Naive B cell (primary cell): ENCODE data around the gene CAPN15. TPM values are rescaled to one million over a fixed set of nuclear protein-coding genes. Genes with fewer than 3 reads are reported as not detected.

ENCODE experiments used
- ATAC-seq, 2 donors: fragments of 150-1000 bp; cut with Tn5 transposase; 2 replicates each; pipeline ENCODE4 v1.10.0; 2021; ENCODE audit warnings: low read depth in 2 of 2, mild to moderate bottlenecking in 2 of 2, moderate library complexity in 2 of 2
- DNase-seq: peaks from one replicate; pipeline ENCODE4 v3.0.0; 2022
- H3K27ac Mint-ChIP-seq, 6 donors: one replicate each; pipeline ENCODE4 v1.8.0; 2020 to 2022; ENCODE audit warnings: mild to moderate bottlenecking in 6 of 6, mixed read lengths in 6 of 6, moderate library complexity in 5 of 6, inconsistent platforms in 2 of 6
- H3K27me3 Mint-ChIP-seq, 3 donors: one replicate each; pipeline ENCODE4 v1.8.0; 2021 to 2022; ENCODE audit warnings: mixed read lengths in 3 of 3, mild to moderate bottlenecking in 1 of 3
- H3K36me3 Mint-ChIP-seq, 2 donors: one replicate each; pipeline ENCODE4 v1.8.0; 2020 to 2022; ENCODE audit warnings: mixed read lengths in 2 of 2, inconsistent platforms in 1 of 2, mild to moderate bottlenecking in 1 of 2
- H3K4me1 Mint-ChIP-seq, 3 donors: one replicate each; pipeline ENCODE4 v1.8.0; 2020 to 2022; ENCODE audit warnings: mixed read lengths in 3 of 3, inconsistent platforms in 1 of 3, mild to moderate bottlenecking in 1 of 3, moderate library complexity in 1 of 3
- H3K4me3 Mint-ChIP-seq, 8 donors: one replicate each; pipeline ENCODE4 v1.8.0; 2020 to 2022; ENCODE audit warnings: mild to moderate bottlenecking in 8 of 8, mixed read lengths in 8 of 8, moderate library complexity in 8 of 8, inconsistent platforms in 2 of 8
- H3K9me3 Mint-ChIP-seq, 7 donors: one replicate each; pipeline ENCODE4 v1.8.0; 2020 to 2022; ENCODE audit warnings: mixed read lengths in 7 of 7, mild to moderate bottlenecking in 5 of 7, inconsistent platforms in 2 of 7, moderate library complexity in 1 of 7
- polyA plus RNA-seq, 6 donors: library from polyadenylated mRNA; unstranded; fragments of 300-500 nt; fragmentation: Illumina TruSeq; gene quantifications; one replicate each; pipeline ENCODE4 v1.2.3, GENCODE V29; 2021; ENCODE audit warnings: low read depth in 6 of 6

CAPN15 gene
- polyA plus RNA-seq, 6 donors from 2014 or later = 4.3 to 11.0 (median 5.0) TPM

DNA sequence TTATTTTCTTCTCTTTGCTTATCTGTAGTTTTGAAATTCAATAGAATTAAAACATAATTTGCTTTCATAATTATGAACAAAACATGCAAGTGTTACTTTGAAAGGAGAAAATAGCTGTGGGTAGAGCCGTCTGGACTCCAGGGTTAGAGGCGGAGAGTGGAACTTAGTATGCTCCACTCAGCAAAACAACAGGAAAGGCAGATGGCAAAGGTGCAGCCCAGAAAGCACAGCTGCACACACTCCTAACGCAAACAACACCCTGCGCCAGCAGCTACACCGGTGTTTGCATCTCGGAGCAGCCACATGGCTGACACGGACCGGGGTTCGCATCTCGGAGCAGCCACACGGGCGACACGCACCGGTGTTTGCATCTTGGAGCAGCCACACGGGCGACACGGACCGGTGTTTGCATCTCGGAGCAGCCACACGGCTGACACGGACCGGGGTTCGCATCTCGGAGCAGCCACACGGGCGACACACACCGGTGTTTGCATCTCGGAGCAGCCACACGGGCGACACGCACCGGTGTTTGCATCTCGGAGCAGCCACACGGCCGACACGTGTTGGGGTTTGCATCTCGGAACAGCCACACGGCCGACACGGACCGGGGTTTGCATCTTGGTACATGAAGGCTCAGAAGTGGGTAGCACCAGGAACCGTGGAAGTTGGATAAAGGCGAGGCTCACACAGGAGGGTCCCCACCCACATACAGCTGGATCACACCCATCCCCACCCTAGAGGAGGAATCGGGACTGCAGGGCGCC, 12.2 kb upstream of the CAPN15 start:
- Mint-ChIP-seq H3K27me3 (no peaks in the 10 kb centered on the region), H3K9me3 (no peaks in the 10 kb centered on the region), H3K36me3 (no peaks in the 10 kb centered on the region), H3K27ac (no peak overlapping the region), H3K4me1 (no peaks in the 10 kb centered on the region), H3K4me3 (no peak overlapping the region)
- DNase-seq (no peak), ATAC-seq (no peak)

- no peak overlapping the region for H3K27ac Mint-ChIP-seq
- no peak for DNase-seq
- no peaks in the 10 kb centered on the region for H3K27me3 Mint-ChIP-seq
- H3K9me3 Mint-ChIP-seq = no peaks in the 10 kb centered on the region
- no peaks in the 10 kb centered on the region for H3K36me3 Mint-ChIP-seq
- no peak overlapping the region for H3K4me3 Mint-ChIP-seq
- no peaks in the 10 kb centered on the region for H3K4me1 Mint-ChIP-seq
- no peak for ATAC-seq
These were observed 11.6 kb upstream of the CAPN15 start for GRCh38 chr16:515939-516226.

DNA sequence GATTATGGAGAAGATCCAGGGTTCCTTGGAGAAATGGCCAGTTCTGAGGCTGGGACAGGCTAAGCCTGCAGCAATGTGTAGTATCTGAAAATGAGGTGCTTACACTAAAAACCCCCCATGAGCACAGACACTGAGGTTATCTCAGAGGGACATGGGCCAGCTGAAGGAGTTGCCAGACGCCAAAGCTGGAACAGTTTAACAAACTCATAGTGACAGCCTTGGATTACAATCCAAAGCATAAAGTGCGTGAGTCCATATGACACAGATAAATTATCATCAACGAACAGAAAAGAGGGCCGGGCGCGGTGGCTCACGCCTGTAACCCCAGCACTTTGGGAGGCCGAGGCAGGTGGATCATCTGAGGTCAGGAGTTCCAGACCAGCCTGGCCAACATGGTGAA, 11.2 kb upstream of the CAPN15 start:
- DNase-seq = no peak
- peak overlapping the region in 2 of 6 donors; percentile 28 to 54 for H3K27ac Mint-ChIP-seq
- H3K36me3 Mint-ChIP-seq = no peaks in the 10 kb centered on the region
- H3K27me3 Mint-ChIP-seq = no peaks in the 10 kb centered on the region
- no peaks in the 10 kb centered on the region for H3K9me3 Mint-ChIP-seq
- H3K4me1 Mint-ChIP-seq = no peaks in the 10 kb centered on the region
- ATAC-seq = no peak
- H3K4me3 Mint-ChIP-seq = no peak overlapping the region

DNA sequence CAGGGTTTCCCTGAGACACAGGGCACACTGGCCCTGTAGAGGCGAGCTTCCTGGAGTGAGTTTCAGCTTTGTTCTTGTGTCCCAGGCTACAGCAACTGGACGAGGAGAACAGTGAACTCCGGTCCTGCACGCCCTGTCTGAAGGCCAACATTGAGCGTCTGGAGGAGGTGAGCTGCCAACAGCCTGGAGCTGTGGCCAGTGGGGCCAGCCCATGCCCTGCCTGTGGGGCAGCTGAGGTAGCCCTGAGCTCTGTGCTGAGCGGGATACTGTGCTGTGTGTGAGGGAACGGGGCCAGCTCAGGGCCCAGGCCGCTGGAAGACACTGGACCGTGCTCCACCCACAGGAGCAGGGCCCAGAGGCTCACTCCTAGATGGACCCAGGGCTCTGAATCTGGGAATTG, 8.7 kb upstream of the CAPN15 start:
- ATAC-seq (no peak), DNase-seq (no peak)
- H3K36me3 Mint-ChIP-seq = no peaks in the 10 kb centered on the region
- H3K27me3 Mint-ChIP-seq = no peaks in the 10 kb centered on the region
- H3K27ac Mint-ChIP-seq = no peak overlapping the region
- no peak overlapping the region for H3K4me3 Mint-ChIP-seq
- H3K9me3 Mint-ChIP-seq = no peaks in the 10 kb centered on the region
- H3K4me1 Mint-ChIP-seq = peaks cover 0 to 4% (median 0%) of the 10 kb centered on the region in 3 donors

DNA sequence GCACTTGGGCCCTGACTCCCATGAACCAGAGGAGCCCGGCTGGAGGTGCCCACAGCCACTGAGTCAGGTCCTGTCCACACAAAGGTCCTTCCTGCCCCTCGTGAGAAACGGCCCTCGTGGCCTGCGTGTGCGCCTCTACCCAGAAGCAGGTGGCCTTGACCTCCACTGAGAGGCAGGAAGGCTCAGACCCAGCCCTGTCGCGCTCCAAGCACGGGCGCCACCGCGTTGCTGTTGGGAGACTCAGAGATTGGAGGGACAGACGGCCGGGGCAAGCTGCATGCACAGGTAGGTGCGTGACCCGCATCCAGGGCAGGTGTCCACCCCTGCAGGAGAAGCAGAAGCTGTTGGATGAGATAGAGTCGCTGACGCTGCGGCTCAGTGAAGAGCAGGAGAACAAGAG, 8.1 kb upstream of the CAPN15 start:
- H3K4me3 Mint-ChIP-seq = no peak overlapping the region
- no peaks in the 10 kb centered on the region for H3K27me3 Mint-ChIP-seq
- no peak for ATAC-seq
- peaks cover 0 to 4% (median 0%) of the 10 kb centered on the region in 3 donors for H3K4me1 Mint-ChIP-seq
- H3K36me3 Mint-ChIP-seq = no peaks in the 10 kb centered on the region
- H3K9me3 Mint-ChIP-seq = no peaks in the 10 kb centered on the region
- H3K27ac Mint-ChIP-seq = peak overlapping the region in 1 of 6 donors; percentile 79
- DNase-seq = no peak

GRCh38 chr16:519841-520687, 7.4 kb upstream of the CAPN15 start:
- DNase-seq (no peak), ATAC-seq (no peak)
- no peak overlapping the region for H3K4me3 Mint-ChIP-seq
- no peak overlapping the region for H3K27ac Mint-ChIP-seq
- no peaks in the 10 kb centered on the region for H3K36me3 Mint-ChIP-seq
- peaks cover 0 to 4% (median 0%) of the 10 kb centered on the region in 3 donors for H3K4me1 Mint-ChIP-seq
- H3K9me3 Mint-ChIP-seq = no peaks in the 10 kb centered on the region
- no peaks in the 10 kb centered on the region for H3K27me3 Mint-ChIP-seq

GRCh38 chr16:520847-521246, 6.7 kb upstream of the CAPN15 start:
- Mint-ChIP-seq H3K4me1 (peaks cover 3 to 11% (median 6%) of the 10 kb centered on the region in 3 donors), H3K36me3 (no peaks in the 10 kb centered on the region), H3K27ac (no peak overlapping the region), H3K27me3 (no peaks in the 10 kb centered on the region), H3K9me3 (no peaks in the 10 kb centered on the region), H3K4me3 (peak overlapping the region in 1 of 8 donors; percentile 6)
- DNase-seq (no peak), ATAC-seq (no peak)

DNA sequence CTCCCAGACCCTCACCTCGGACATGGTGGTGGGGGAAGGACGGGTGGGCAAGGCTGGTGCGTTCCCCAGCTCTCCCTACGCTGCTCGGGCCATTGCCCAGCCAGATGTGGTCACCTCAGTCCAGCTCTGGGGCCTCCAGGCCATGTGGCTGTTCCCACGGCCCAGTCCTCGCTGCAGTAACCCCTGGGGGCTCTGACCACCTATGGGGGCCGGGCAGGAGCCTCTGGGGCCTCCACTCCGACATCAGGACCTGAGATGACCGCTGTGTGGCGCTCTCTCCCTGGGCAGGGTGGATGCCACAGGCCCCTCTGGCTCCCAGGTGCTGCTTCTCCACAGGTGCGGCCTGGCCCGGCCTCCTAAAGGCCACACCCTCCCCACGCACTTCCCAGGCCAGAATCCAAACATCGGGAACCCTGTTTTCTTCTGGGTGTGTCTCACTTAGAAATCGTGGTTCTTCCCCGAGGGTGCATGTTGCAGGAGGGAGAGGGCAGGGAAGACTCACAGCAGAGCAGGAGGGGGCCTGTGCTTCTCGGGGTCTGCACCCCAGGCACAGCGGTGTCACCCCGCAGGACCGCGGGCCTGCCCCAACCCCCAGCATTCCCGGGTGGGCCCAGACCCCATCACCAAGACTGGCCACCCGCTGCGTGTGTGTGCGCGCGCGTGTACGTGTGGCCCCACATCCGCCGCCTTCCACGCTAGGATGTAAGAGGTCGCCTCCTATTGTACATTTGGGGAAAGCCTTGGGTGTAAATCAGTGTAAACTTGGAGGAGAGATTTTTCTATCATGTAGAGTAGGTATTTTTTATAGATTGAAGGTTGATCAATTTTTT, 5.9 kb upstream of the CAPN15 start:
- Mint-ChIP-seq H3K4me1 (peaks cover 5 to 15% (median 12%) of the 10 kb centered on the region in 3 donors), H3K27ac (no peak overlapping the region), H3K9me3 (no peaks in the 10 kb centered on the region), H3K4me3 (no peak overlapping the region), H3K27me3 (no peaks in the 10 kb centered on the region), H3K36me3 (no peaks in the 10 kb centered on the region)
- DNase-seq (no peak), ATAC-seq (no peak)

DNA sequence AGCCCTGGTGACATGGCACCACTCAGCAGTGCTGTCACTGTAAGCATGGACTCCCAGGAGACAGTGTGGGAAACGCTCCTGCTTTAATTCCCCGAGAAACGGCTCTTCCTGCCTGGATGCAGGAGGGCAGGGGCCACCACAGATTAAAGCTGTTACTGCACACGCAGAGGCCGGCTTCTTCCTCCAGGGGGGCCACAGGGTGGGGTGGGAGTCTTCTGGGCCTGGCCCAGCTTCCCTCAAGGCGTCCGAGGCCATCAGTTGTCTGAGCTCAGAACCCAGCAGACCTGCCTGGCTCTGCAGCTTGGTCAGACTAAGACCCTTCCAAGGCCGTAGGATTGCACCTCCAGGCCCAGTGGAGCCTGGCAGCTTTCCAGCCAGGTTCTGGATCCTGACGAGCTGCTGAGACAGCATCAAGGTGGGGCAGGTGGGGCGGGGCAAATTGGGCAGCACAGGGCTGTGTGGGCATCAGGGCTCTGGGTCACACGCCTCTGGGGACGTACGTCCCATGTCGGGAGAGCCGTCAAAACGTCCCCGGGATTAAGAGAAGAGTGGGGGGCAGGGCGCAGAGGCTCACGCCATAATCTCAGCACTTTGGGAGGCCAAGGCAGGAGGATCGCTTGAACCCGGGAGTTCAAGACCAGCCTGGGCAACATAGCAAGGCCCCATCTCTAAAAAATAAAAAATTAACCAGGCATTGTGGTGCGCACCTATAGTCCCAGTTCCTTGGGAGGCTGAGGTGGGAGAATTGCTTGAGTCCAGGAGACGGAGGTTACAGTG, 5.0 kb upstream of the CAPN15 start:
- Mint-ChIP-seq H3K27ac (no peak overlapping the region), H3K36me3 (no peaks in the 10 kb centered on the region)
- ATAC-seq = no peak

DNA sequence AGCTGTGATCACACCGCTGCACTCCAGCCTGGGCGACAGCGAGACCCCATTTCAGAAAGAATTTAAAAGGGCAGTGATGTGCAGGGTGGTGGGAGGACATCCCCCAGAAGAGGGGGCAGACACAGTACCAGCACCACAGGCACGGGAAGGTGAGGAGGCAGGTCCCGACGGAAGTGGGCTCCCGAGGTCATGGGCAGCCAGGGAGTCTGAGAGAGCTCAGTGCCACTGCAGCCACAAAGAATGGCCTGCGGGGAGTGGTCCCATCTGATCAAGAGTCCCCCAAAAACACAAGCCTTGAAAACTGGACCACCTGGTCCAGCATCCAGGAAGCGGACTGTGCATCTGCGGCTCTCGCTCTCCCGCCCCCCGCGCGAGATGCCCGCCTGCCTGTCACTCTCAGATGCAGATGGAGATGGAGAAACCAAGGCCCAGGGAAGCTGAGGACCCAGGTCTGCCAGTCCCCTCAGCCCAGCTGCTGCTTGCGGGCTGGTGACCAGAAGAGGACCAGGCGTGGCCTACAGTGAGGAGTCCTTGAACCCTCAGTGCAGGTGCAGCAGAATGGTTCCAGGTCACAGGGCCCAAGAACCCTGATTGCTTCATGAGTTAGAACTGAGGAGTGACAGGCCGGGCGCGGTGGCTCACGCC, 4.3 kb upstream of the CAPN15 start:
- H3K4me3 Mint-ChIP-seq = peak overlapping the region in 1 of 8 donors; percentile 65

More for the DNA sequence above, 5.0 kb upstream of the CAPN15 start:
- no peak for DNase-seq
- peaks cover 7 to 18% (median 14%) of the 10 kb centered on the region in 3 donors for H3K4me1 Mint-ChIP-seq
- no peaks in the 10 kb centered on the region for H3K27me3 Mint-ChIP-seq
- H3K4me3 Mint-ChIP-seq = peak overlapping the region in 1 of 8 donors; percentile 41
- H3K9me3 Mint-ChIP-seq = no peaks in the 10 kb centered on the region

DNA sequence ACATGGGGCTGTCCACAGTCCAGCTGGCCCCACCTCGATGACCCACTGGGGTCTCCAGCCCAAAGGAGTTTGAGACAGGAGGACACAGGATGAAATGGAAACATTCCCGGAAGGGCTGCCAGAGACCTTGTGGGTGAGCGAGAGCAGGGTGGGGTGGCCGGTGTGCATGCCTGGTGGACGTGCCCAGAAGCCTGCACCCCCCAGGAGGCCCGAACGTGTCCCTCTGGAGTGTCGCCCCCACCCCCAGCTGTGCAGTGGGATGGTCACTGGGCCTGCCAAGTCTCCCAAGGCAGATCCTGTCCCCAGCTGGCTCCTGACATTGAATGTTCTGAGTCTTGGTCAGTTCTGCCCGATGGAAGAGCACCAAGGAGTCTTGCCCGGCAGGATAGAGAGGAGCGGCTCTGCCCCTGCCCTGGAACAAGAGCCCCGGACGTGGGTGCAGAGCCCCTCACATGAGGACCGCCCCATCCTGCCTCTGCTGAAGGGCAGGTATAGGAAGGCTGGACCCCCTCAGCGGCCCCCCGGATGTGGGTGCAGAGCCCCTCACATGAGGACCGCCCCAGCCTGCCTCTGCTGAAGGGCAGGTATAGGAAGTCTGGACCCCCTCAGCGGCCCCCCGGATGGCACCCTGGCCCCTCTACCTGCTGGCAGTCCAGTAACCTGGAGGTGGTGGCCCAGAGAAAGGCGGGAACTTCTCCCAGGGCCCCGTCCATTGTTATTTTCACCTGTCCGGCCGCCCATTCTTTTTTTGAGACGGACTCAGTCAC, 3.1 kb upstream of the CAPN15 start:
- peaks cover 13 to 29% (median 25%) of the 10 kb centered on the region in 3 donors for H3K4me1 Mint-ChIP-seq
- peak overlapping the region in 6 of 8 donors; percentile 12 to 66 (median 26) for H3K4me3 Mint-ChIP-seq
- ATAC-seq (no peak), DNase-seq (no peak)
- H3K36me3 Mint-ChIP-seq = no peaks in the 10 kb centered on the region
- H3K27ac Mint-ChIP-seq = peak overlapping the region in 2 of 6 donors; percentile 56 to 73
- no peaks in the 10 kb centered on the region for H3K27me3 Mint-ChIP-seq
- H3K9me3 Mint-ChIP-seq = no peaks in the 10 kb centered on the region

More for the DNA sequence above, 4.3 kb upstream of the CAPN15 start:
- Mint-ChIP-seq H3K36me3 (no peaks in the 10 kb centered on the region), H3K27ac (peak overlapping the region in 1 of 6 donors; percentile 24), H3K9me3 (no peaks in the 10 kb centered on the region), H3K27me3 (no peaks in the 10 kb centered on the region), H3K4me1 (peaks cover 7 to 18% (median 14%) of the 10 kb centered on the region in 3 donors)
- DNase-seq = no peak
- ATAC-seq = no peak

DNA sequence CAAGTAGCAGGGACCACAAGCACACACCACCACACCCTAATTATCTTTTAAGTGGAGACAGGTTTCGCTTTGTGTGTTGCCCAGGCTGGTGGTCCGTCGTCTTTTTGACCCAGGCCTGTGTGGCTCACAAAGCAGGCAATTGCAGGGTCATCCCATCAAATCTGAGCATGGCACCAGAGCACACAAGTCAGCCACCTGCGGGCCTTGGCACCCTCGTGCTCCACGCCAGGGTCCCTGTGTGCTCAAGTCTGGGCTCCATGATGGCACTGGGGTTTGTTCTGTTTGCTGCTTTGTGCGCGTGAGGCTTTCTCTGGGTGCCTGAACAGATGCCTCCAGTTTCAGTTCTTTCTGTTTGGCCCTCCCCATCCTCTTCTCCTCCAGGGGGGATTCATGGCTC, 2.4 kb upstream of the CAPN15 start:
- no peaks in the 10 kb centered on the region for H3K27me3 Mint-ChIP-seq
- no peak for DNase-seq
- no peaks in the 10 kb centered on the region for H3K9me3 Mint-ChIP-seq
- peaks cover 13 to 31% (median 29%) of the 10 kb centered on the region in 3 donors for H3K4me1 Mint-ChIP-seq
- H3K36me3 Mint-ChIP-seq = no peaks in the 10 kb centered on the region
- H3K27ac Mint-ChIP-seq = peak overlapping the region in 2 of 6 donors; percentile 30 to 78
- H3K4me3 Mint-ChIP-seq = peak overlapping the region in 6 of 8 donors; percentile 47 to 86 (median 65)
- ATAC-seq = no peak
